HG02763 (cell line): ENCODE measurements around the gene MAP3K5.
"Not testable (repeated sequence)": the region's sequence is repeated elsewhere in the genome, so short reads cannot be mapped to it uniquely, and the experiment has no call there.

ENCODE experiments used
- ATAC-seq: cut with Tn5 transposase; IDR thresholded peaks from one replicate; pipeline ENCODE4 v1.9.1; 2021; ENCODE audit warnings: mild to moderate bottlenecking, moderate library complexity; ENCODE audit not compliant: unreplicated experiment

Gene MAP3K5, protein sequence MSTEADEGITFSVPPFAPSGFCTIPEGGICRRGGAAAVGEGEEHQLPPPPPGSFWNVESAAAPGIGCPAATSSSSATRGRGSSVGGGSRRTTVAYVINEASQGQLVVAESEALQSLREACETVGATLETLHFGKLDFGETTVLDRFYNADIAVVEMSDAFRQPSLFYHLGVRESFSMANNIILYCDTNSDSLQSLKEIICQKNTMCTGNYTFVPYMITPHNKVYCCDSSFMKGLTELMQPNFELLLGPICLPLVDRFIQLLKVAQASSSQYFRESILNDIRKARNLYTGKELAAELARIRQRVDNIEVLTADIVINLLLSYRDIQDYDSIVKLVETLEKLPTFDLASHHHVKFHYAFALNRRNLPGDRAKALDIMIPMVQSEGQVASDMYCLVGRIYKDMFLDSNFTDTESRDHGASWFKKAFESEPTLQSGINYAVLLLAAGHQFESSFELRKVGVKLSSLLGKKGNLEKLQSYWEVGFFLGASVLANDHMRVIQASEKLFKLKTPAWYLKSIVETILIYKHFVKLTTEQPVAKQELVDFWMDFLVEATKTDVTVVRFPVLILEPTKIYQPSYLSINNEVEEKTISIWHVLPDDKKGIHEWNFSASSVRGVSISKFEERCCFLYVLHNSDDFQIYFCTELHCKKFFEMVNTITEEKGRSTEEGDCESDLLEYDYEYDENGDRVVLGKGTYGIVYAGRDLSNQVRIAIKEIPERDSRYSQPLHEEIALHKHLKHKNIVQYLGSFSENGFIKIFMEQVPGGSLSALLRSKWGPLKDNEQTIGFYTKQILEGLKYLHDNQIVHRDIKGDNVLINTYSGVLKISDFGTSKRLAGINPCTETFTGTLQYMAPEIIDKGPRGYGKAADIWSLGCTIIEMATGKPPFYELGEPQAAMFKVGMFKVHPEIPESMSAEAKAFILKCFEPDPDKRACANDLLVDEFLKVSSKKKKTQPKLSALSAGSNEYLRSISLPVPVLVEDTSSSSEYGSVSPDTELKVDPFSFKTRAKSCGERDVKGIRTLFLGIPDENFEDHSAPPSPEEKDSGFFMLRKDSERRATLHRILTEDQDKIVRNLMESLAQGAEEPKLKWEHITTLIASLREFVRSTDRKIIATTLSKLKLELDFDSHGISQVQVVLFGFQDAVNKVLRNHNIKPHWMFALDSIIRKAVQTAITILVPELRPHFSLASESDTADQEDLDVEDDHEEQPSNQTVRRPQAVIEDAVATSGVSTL (N-terminal part only)

GRCh38 chr6:136792410-136793262 is at the start of gene MAP3K5:
Gene MAP3K5 (minus strand): TSS chr6:136792477. CDS start chr6:136792157, 320 bp downstream.
- peak; percentile 61 for ATAC-seq

- ATAC-seq: no peak
Measured at GRCh38 chr6:136840276-136841001, 48.2 kb upstream of the MAP3K5 start.

DNA sequence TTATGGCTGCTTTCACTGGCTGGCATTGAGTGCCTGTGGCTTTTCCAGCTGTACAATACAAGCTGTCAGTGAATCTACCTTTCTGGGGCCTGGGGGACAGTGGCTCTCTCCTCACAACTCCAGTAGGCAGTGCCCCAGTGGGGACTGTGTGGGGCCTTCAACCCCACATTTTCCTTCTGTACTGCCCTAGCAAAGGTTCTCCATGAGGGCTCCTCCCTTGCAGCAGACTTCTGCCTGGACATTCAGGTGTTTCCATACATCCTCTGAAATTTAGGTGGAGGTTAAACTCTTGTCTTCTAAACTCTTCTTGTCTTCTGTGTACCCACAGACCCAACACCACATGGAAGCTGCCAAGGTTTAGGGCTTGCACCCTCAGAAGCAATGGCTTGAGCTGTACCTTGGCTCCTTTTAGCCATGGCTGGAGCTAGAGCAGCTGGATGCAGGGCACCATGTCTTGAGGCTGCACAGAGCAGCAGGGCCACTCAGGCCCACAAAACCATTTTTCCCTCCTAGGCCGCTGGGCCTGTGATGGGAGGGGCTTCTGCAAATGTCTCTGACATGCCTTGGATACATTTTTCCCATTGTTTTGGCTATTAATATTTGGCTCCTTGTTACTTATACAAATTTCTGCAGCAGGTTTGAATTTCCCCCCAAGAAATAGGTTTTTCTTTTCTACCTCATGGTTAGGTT is 39.7 kb upstream of the MAP3K5 start:
- ATAC-seq: no peak

DNA sequence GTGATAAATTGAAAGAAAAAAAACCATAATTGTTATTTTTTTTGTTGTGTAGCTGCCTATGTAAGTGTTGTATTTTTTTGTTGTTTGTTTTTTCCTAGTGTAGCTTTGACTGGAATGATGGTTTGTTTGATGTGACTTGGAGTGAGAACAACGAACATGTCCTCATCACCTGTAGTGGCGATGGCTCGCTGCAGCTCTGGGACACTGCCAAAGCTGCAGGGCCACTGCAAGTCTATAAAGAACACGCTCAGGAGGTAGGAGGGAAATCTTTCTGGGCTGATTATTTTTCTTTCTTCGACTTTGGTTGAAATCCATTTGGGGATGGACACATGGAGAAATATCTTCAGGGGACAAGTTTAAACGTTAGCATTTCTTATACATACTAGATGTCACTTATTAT is 33.9 kb upstream of the MAP3K5 start:
- no peak for ATAC-seq

DNA sequence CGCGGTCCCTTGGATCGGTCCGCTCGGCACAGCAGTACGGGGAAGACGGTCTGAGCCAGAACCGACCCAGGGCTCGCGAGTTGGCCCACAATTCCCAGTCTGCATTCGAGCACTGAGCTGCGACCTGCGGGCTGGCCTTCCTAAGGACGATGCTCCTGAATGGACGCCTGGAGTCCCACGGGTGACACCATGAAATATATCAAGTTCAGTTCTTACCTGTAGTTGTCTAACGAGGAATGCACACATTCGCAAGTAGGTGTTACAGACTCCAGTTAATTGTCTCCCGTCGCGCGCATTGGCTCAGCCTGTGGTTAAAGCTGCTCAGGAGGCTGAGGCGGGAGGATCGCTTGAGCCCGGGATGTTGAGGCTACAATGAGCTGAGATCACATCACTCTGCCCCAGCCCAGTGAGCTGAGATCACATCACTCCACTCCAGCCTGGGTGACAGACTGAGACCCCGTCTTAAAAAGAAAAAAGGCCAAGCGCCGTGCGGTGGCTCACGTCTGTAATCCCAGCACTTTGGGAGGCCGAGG is 30.9 kb upstream of the MAP3K5 start:
- ATAC-seq: no peak

DNA sequence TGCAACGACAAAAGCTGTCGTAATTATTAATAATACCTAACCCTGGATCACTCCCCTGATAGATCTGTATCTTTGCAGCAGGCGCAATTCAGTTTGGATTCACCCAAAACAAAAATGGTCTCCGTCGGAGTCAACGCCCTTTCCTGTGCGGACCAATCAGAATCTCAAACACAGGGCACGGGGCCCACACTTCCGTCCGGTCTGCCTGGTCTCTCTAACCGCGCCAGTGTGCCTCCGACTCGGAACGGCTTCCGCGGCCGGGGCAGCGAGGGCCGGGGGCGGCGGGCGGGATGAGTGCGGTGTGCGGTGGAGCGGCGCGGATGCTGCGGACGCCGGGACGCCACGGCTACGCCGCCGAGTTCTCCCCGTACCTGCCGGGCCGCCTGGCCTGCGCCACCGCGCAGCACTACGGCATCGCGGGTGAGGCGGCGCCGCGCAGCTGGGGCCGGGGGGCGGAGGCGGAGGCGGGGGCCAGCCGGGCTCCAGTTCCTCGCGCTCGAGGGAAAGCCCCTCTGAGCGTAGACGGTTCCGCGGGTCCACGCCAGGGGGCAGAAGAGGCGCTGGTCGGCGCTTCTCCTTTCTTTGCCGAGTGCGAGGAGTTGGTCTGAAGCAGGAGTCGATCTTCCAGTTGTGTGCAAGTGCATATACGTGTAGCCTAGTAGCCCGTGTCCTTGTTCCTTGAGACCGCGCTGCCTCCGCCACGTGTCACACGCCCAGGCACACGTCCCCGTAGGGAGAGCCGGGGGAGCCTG is 30.3 kb upstream of the MAP3K5 start, which contains the start of gene PEX7:
TSS of gene PEX7 (plus strand) at position 217 of the 752 bp plus-strand sequence. CDS start at position 291, 74 bp downstream.
- ATAC-seq: peak; percentile 95

- peak; percentile 2 for ATAC-seq
Measured at GRCh38 chr6:136822046-136822375, 29.7 kb upstream of the MAP3K5 start.

DNA sequence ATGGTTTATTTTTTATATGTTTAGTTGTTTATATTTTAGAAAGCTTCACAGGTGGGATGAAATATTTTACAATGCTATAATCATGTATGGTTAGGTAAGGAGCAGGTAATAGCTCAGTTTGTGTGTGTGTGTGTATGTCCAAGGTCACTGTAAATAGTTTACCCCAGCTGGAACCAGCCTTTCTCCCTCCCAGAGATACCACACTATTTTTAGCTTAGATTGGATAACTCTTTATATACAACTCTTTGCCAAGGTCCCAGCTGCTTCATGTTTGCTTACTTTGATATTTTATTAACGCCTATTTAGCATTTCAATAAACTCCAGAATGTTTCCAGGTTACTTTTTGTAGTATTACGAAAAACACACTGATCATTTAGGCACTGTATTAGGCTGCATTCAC is 28.3 kb upstream of the MAP3K5 start:
- ATAC-seq: no peak

GRCh38 chr6:136816656-136817055 is 24.4 kb upstream of the MAP3K5 start:
- no peak for ATAC-seq

- not testable (repeated sequence) for ATAC-seq
Measured at GRCh38 chr6:136815608-136816007, 23.3 kb upstream of the MAP3K5 start.

GRCh38 chr6:136812174-136812573 is 19.9 kb upstream of the MAP3K5 start:
- no peak for ATAC-seq

GRCh38 chr6:136811272-136811671 is 19.0 kb upstream of the MAP3K5 start:
- no peak for ATAC-seq

- no peak for ATAC-seq
Measured at GRCh38 chr6:136809091-136809860, 17.0 kb upstream of the MAP3K5 start.

DNA sequence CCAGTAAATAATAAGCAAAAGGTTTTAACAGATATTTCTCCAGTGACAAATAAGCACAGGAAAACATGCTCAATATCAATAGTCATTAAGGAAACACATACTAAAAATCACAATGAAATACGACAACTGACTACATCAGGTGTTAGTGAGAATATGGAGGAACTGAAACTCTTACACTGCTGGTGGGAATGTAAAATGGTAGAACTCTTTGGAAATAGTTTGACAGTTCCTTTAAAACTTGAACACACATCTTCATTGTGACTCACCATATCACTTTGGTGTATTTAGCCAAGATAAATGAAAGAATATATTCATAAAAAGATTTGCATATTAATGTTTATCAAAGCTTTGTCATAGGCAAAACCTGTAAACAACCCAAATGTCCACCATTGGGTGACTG is 11.3 kb upstream of the MAP3K5 start:
- ATAC-seq: no peak

- no peak for ATAC-seq
Measured at GRCh38 chr6:136801581-136801980, 9.3 kb upstream of the MAP3K5 start.

GRCh38 chr6:136798044-136798443 is 5.8 kb upstream of the MAP3K5 start:
- no peak for ATAC-seq

- no peak for ATAC-seq
Measured at GRCh38 chr6:136795996-136796395, 3.7 kb upstream of the MAP3K5 start.
